ENCODE measurements around the gene BRI3. TPM values are rescaled to one million over a fixed set of nuclear protein-coding genes. Genes with fewer than 3 reads are reported as not detected.

BRI3 gene
- polyA plus RNA-seq, 4 donors: 85.2 to 128 (median 90.1) TPM

GRCh38 chr7:98335411-98335977, 54.0 kb downstream of the BRI3 start:
- no peak for DNase-seq (ENCODE audit: low read depth in 4 of 4, low spot score in 2 of 4)

GRCh38 chr7:98338441-98338840, 57.0 kb downstream of the BRI3 start:
- no peak for DNase-seq (ENCODE audit: low read depth in 4 of 4, low spot score in 2 of 4)

GRCh38 chr7:98339043-98339442, 57.6 kb downstream of the BRI3 start:
- DNase-seq (ENCODE audit: low read depth in 4 of 4, low spot score in 2 of 4): no peak

GRCh38 chr7:98341106-98341505, 59.6 kb downstream of the BRI3 start:
- no peak for DNase-seq (ENCODE audit: low read depth in 4 of 4, low spot score in 2 of 4)

Other genes with a start within 250 kb of the BRI3 start
- gene LMTK2, start 174.8 kb upstream of the BRI3 start, polyA plus RNA-seq (ENCODE audit: insufficient read length in 4 of 4): 10 to 100 TPM; 11.5 to 15.6 (median 13.8) TPM
- gene BHLHA15, start 70.2 kb upstream of the BRI3 start, polyA plus RNA-seq (ENCODE audit: insufficient read length in 4 of 4): under 1 TPM; 0.20 to 0.43 (median 0.32) TPM
- 10 to 100 TPM; 13.8 to 26.9 (median 20.4) TPM for gene TECPR1, start 29.5 kb upstream of the BRI3 start, polyA plus RNA-seq (ENCODE audit: insufficient read length in 4 of 4)
- 10 to 100 TPM; 10.6 to 17.7 (median 13.1) TPM for gene BAIAP2L1, start 119.4 kb downstream of the BRI3 start, polyA plus RNA-seq (ENCODE audit: insufficient read length in 4 of 4)